CD14-positive monocyte (primary cell): Measurements from ENCODE around the gene CPEB3. TPM values are rescaled to one million over a fixed set of nuclear protein-coding genes. Genes with fewer than 3 reads are reported as not detected.

ENCODE experiments used
- DNase-seq, 3 donors: peaks; one replicate each; pipeline ENCODE4 v3.0.0-alpha.2; 2011 to 2022
- H2AFZ ChIP-seq: 2 replicates; pipeline ENCODE4 v1.6.0; 2012; ENCODE audit warnings: mild to moderate bottlenecking, low read depth, low read length, inconsistent platforms; ENCODE audit not compliant: insufficient read depth, poor library complexity, severe bottlenecking
- H3K27ac ChIP-seq, 2 donors: 1 replicate in 1 of 2; 2 replicates in 1 of 2; pipeline ENCODE4 v1.5.1; 2012 to 2013; ENCODE audit warnings: low read length in 2 of 2, control low read depth in 1 of 2, inconsistent platforms in 1 of 2, low read depth in 1 of 2, mild to moderate bottlenecking in 1 of 2
- H3K27me3 ChIP-seq, 2 donors: one replicate each; pipeline versions ENCODE4 v1.6.0 to v1.6.1; 2011 to 2013; ENCODE audit warnings: low read length in 2 of 2; ENCODE audit not compliant: control insufficient read depth in 2 of 2, insufficient read depth in 2 of 2
- H3K36me3 ChIP-seq, 2 donors: replicated peaks in 1 of 2; 1 replicate in 1 of 2; 2 replicates in 1 of 2; pipeline versions ENCODE4 v1.5.1 to v1.6.1; 2012 to 2013; ENCODE audit warnings: low read length in 2 of 2, control low read depth in 1 of 2, inconsistent platforms in 1 of 2, mild to moderate bottlenecking in 1 of 2; ENCODE audit not compliant: insufficient read depth in 2 of 2, control insufficient read depth in 1 of 2
- H3K4me1 ChIP-seq, 2 donors: 1 replicate in 1 of 2; 2 replicates in 1 of 2; pipeline versions ENCODE4 v1.5.1 to v1.6.1; 2012 to 2013; ENCODE audit warnings: low read length in 2 of 2, control low read depth in 1 of 2, inconsistent platforms in 1 of 2, mild to moderate bottlenecking in 1 of 2, moderate library complexity in 1 of 2; ENCODE audit not compliant: insufficient read depth in 2 of 2, control insufficient read depth in 1 of 2
- H3K4me2 ChIP-seq: replicated peaks from 2 replicates; pipeline ENCODE3; 2012; ENCODE audit warnings: low read length, moderate library complexity, mild to moderate bottlenecking; ENCODE audit not compliant: poor library complexity, severe bottlenecking; ENCODE audit errors: extremely low read depth
- H3K4me3 ChIP-seq, 3 experiments: fragments of 200-600 bp in 1 of 3; sonication (generic) in 1 of 3; replicated peaks in 1 of 3; 1 replicate in 2 of 3; 2 replicates in 1 of 3; pipeline ENCODE4 v1.5.1; 2011 to 2013; ENCODE audit warnings: low read length in 3 of 3, mild to moderate bottlenecking in 3 of 3, control low read depth in 2 of 3, low read depth in 2 of 3, inconsistent platforms in 1 of 3, moderate library complexity in 1 of 3
- H3K79me2 ChIP-seq: 2 replicates; pipeline ENCODE4 v1.6.0; 2012; ENCODE audit warnings: mild to moderate bottlenecking, control low read depth, inconsistent platforms, low read length, moderate library complexity; ENCODE audit not compliant: insufficient read depth
- H3K9ac ChIP-seq: 2 replicates; pipeline ENCODE4 v1.6.0; 2017; ENCODE audit warnings: low read length, mild to moderate bottlenecking; ENCODE audit not compliant: insufficient read depth, poor library complexity, severe bottlenecking
- H3K9me3 ChIP-seq, 2 donors: replicated peaks in 1 of 2; 1 replicate in 1 of 2; 2 replicates in 1 of 2; pipeline versions ENCODE4 v1.5.1 to v1.6.1; 2012 to 2013; ENCODE audit warnings: low read length in 2 of 2, control low read depth in 1 of 2; ENCODE audit not compliant: control insufficient read depth in 1 of 2, insufficient read depth in 1 of 2
- H4K20me1 ChIP-seq: 2 replicates; pipeline ENCODE4 v1.6.0; 2012; ENCODE audit warnings: mild to moderate bottlenecking, low read length, control low read depth, moderate library complexity; ENCODE audit not compliant: insufficient read depth
- H3K27ac Mint-ChIP-seq, 7 donors: one replicate each; pipeline ENCODE4 v1.8.0; 2020; ENCODE audit warnings: mild to moderate bottlenecking in 7 of 7, mixed read lengths in 7 of 7, moderate library complexity in 6 of 7, inconsistent platforms in 2 of 7
- H3K27me3 Mint-ChIP-seq, 3 donors: one replicate each; pipeline ENCODE4 v1.8.0; 2021 to 2022; ENCODE audit warnings: low read depth in 3 of 3, mild to moderate bottlenecking in 3 of 3, mixed read lengths in 3 of 3, moderate library complexity in 3 of 3, inconsistent platforms in 1 of 3
- H3K36me3 Mint-ChIP-seq, 2 donors: one replicate each; pipeline ENCODE4 v1.8.0; 2020; ENCODE audit warnings: mixed read lengths in 2 of 2, inconsistent platforms in 1 of 2, mild to moderate bottlenecking in 1 of 2
- H3K4me1 Mint-ChIP-seq: one replicate; pipeline ENCODE4 v1.8.0; 2020; ENCODE audit warnings: mild to moderate bottlenecking, mixed read lengths
- H3K4me3 Mint-ChIP-seq, 2 donors: one replicate each; pipeline ENCODE4 v1.8.0; 2020; ENCODE audit warnings: mild to moderate bottlenecking in 2 of 2, mixed read lengths in 2 of 2, moderate library complexity in 1 of 2
- H3K9me3 Mint-ChIP-seq, 7 donors: one replicate each; pipeline ENCODE4 v1.8.0; 2020 to 2022; ENCODE audit warnings: mixed read lengths in 7 of 7, mild to moderate bottlenecking in 6 of 7, moderate library complexity in 6 of 7, inconsistent platforms in 2 of 7
- CTCF ChIP-seq: fragments of 200-600 bp; IDR thresholded peaks from one replicate; pipeline ENCODE4 v1.8.0; 2022; ENCODE audit warnings: antibody characterized with exemption, mild to moderate bottlenecking
- WGBS: methylation state at CpG from one replicate; pipeline ENCODE4 v1.1.5; 2013; ENCODE audit warnings: missing lambda C conversion rate; ENCODE audit not compliant: insufficient coverage; 5-methylcytosine and 5-hydroxymethylcytosine counted together
- intact Hi-C, 2 donors: fragments of 100-400 bp; cut with micrococcal nuclease; formaldehyde crosslinking; loops; one replicate each; pipeline versions ENCODE4 v1.15.0 to v1.15.1; 2023
- polyA plus RNA-seq, 3 donors: library from polyadenylated mRNA; depleted of rRNA in 1 of 3; unstranded in 2 of 3; stranded (reverse) in 1 of 3; fragments of 300-500 nt in 2 of 3; fragments of >200 nt in 1 of 3; fragmentation: Illumina TruSeq in 2 of 3; gene quantifications; 1 replicate in 2 of 3; 2 replicates in 1 of 3; pipeline ENCODE4 v1.2.3, GENCODE V29; 2012 to 2021

Gene CPEB3
- polyA plus RNA-seq, 3 donors: 1.8 to 2.9 (median 2.1) TPM

- Histone ChIP-seq H4K20me1 (no peaks in the 10 kb centered on the region), H3K9ac (no peak overlapping the region), H3K4me1 (peaks cover 0 to 4% of the 10 kb centered on the region in 2 donors), H3K36me3 (peaks cover 13 to 37% of the 10 kb centered on the region in 2 donors), H3K27ac (no peak overlapping the region), H3K4me2 (no peak overlapping the region), H3K27me3 (no peaks in the 10 kb centered on the region), H3K9me3 (no peaks in the 10 kb centered on the region), H3K4me3 (no peak overlapping the region), H3K79me2 (no peaks in the 10 kb centered on the region), H2AFZ (no peak overlapping the region)
- Mint-ChIP-seq H3K4me3 (no peak overlapping the region), H3K36me3 (peaks cover 43 to 56% of the 10 kb centered on the region in 2 donors), H3K27me3 (no peaks in the 10 kb centered on the region), H3K4me1 (peaks cover 12% of the 10 kb centered on the region), H3K9me3 (no peaks in the 10 kb centered on the region), H3K27ac (no peak overlapping the region)
- TF ChIP-seq CTCF: no peak
- intact Hi-C loops: no loop called here
- WGBS: 97% methylated on average over 16 of the region's 18 CpGs
- no peak for DNase-seq
These were observed 238.8 kb downstream of the CPEB3 start for GRCh38 chr10:92052088-92052487.

- Mint-ChIP-seq H3K4me1 (peaks cover 9% of the 10 kb centered on the region), H3K4me3 (no peak overlapping the region), H3K27me3 (no peaks in the 10 kb centered on the region), H3K9me3 (peaks cover 0 to 4% (median 0%) of the 10 kb centered on the region in 7 donors), H3K27ac (no peak overlapping the region), H3K36me3 (peaks cover 29 to 35% of the 10 kb centered on the region in 2 donors)
- H4K20me1 ChIP-seq: no peaks in the 10 kb centered on the region
- DNase-seq: no peak
- no peaks in the 10 kb centered on the region for H3K9me3 ChIP-seq
- H3K9ac ChIP-seq: no peak overlapping the region
- H2AFZ ChIP-seq: no peak overlapping the region
- no peak overlapping the region for H3K27ac ChIP-seq
- H3K79me2 ChIP-seq: no peaks in the 10 kb centered on the region
- H3K4me1 ChIP-seq: peaks cover 0 to 4% of the 10 kb centered on the region in 2 donors
- intact Hi-C loops: no loop called here
- TF ChIP-seq CTCF: no peak
- H3K4me3 ChIP-seq: no peak overlapping the region
- no peak overlapping the region for H3K4me2 ChIP-seq
- peaks cover 7 to 11% of the 10 kb centered on the region in 2 donors for H3K36me3 ChIP-seq
- no peaks in the 10 kb centered on the region for H3K27me3 ChIP-seq
These were observed 243.7 kb downstream of the CPEB3 start for GRCh38 chr10:92047215-92047614.
